Stomach (tissue), 9 donors: Measurements from ENCODE around the gene TUBE1. TPM values are rescaled to one million over a fixed set of nuclear protein-coding genes. Genes with fewer than 3 reads are reported as not detected.

Source experiments
- DNase-seq, 2 donors: peaks; one replicate each; pipeline versions ENCODE4 v3.0.0 to v3.0.0-alpha.2; 2013 to 2019
- H3K27ac ChIP-seq, 5 donors: fragments of 200-600 bp in 4 of 5; sonication (generic) in 4 of 5; one replicate each; pipeline ENCODE4 v1.5.1; 2013 to 2019; ENCODE audit warnings: mild to moderate bottlenecking in 1 of 5, moderate library complexity in 1 of 5
- H3K27me3 ChIP-seq, 3 donors: fragments of 200-600 bp; sonication (generic); one replicate each; pipeline ENCODE4 v1.5.1; 2017 to 2019; ENCODE audit warnings: mixed run types in 1 of 3
- H3K36me3 ChIP-seq, 4 donors: fragments of 200-600 bp; sonication (generic); 1 replicate in 3 of 4; 2 replicates in 1 of 4; pipeline ENCODE4 v1.5.1; 2016 to 2019
- H3K4me1 ChIP-seq, 4 donors: fragments of 200-600 bp; sonication (generic); one replicate each; pipeline ENCODE4 v1.5.1; 2016 to 2019
- H3K4me3 ChIP-seq, 4 donors: fragments of 200-600 bp; sonication (generic) in 3 of 4; one replicate each; pipeline ENCODE4 v1.5.1; 2016 to 2019; ENCODE audit warnings: mild to moderate bottlenecking in 1 of 4
- H3K9me3 ChIP-seq, 4 donors: fragments of 200-600 bp; sonication (generic); one replicate each; pipeline ENCODE4 v1.5.1; 2016 to 2019
- EP300 ChIP-seq: sonication (generic); formaldehyde crosslinking; IDR thresholded peaks from one replicate; pipeline ENCODE4 v1.6.1; 2017; ENCODE audit warnings: antibody characterized with exemption
- POLR2A ChIP-seq, 4 donors: fragments of 450-650 bp; IDR thresholded peaks; one replicate each; pipeline ENCODE4 v1.6.1; 2016; ENCODE audit warnings: antibody characterized with exemption in 4 of 4, control low read depth in 2 of 4, mild to moderate bottlenecking in 1 of 4, moderate library complexity in 1 of 4
- POLR2AphosphoS5 ChIP-seq, 3 donors: sonication (generic); formaldehyde crosslinking; IDR thresholded peaks; one replicate each; pipeline ENCODE4 v1.6.1; 2016; ENCODE audit warnings: antibody characterized with exemption in 3 of 3
- WGBS, 5 donors: extraction: QIAGEN DNeasy Blood & Tissue Kit in 3 of 5; methylation state at CpG; one replicate each; pipeline versions ENCODE4 v1.1.5 to v1.1.7; 2013 to 2018; 5-methylcytosine and 5-hydroxymethylcytosine counted together
- intact Hi-C: fragments of 100-400 bp; cut with DNase I; formaldehyde crosslinking; loops from one replicate; pipeline ENCODE4 v1.15.1; 2023; ENCODE audit warnings: low total_unique reads
- polyA plus RNA-seq, 3 donors: library from polyadenylated mRNA; stranded (reverse); fragments of 200-250 nt; gene quantifications; one replicate each; pipeline ENCODE4 v1.2.3, GENCODE V29; 2013
- total RNA-seq, 5 donors: library from RNA; depleted of rRNA; stranded (reverse); fragments of >200 nt; gene quantifications; one replicate each; pipeline versions ENCODE4 v1.1.0 to v1.2.3, GENCODE V29; 2014 to 2016
- TF ChIP-seq, protein P1 (sequence below), 7 experiments: fragments of 450-650 bp in 4 of 7; fragments of 200-600 bp in 3 of 7; sonication (generic) in 3 of 7; IDR thresholded peaks; one replicate each; pipeline ENCODE4 v1.5.1; 2016 to 2019; ENCODE audit warnings: antibody characterized with exemption in 7 of 7, control low read depth in 2 of 7, mild to moderate bottlenecking in 1 of 7
- donor health status: healthy with polysubstance abuse.
- donor health status: Bipolar disorder and iron deficiency.
- donor health status: healthy.

Gene TUBE1
- total and polyA plus RNA-seq, 8 donors, result 9.3 to 104 (median 22.1) TPM

DNA sequence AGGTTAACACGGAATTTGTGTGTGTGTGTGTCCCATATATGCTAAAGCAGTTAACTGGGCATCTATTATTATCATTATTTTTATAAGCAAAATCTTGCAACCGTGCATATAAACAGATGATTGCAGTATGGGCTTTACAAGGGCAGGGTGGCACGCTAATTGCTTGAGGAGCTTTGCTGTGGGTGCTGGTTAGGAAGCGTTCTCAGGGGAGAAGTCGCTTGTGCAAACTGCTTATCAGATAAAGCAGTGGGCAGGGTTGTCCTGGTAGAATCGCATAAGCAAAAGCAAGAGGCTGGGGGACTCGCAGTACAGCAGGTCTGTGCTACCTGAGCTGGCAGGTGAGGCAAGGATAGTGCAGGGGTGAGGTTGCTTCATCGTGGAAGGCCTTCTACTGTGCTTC is 43.1 kb downstream of the TUBE1 start:
- intact Hi-C loops, result no loop called here

DNA sequence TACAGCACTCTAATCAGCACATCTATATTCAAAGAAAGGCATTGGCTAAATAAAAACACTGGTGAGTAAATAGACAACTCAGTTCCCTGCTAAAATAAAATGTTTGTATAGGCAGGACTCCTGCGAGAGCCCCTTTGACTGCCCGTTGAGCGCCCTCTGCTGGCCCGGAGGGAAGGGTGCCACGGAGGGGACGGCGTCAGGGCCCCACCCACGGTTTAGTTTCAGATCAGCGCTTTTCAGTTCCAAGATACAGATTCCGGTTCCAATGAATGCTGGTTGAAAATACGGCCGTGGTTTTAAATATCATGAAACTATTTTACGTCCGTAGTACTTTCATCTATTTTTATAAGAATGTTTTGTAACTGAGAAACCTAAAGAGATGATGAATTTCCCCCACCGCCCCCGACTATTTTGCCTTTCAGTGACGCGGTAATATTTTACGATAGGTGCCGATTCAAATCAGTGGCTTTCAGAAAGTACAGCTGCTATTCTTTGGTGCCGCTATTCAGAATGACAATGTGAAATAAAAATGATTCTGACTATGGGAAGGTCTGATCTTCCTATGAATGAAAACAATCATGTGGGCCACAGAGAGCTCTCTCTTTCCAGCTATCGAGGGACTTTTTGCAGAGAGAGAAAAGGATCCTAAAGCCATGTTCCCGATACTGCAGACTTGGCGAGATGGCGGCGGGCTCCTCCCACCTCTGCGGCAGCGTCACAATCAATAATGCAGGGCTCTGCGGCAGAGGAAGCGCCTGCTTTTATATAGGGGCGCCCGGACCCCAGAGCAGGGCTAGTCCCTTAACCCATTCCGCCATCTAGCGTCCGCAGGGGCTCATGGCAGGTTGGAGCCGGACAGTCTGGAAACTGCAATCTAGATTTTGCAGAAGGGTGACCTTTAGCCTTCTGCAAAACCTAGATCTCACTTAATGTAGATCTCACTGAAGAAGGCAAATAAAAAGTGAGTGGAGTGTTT is 44.0 kb downstream of the TUBE1 start:
- peak overlapping the region; percentile 55 to 65 (median 60) for H3K4me3 ChIP-seq
- DNase-seq, result peak; percentile 84 to 97
- TF ChIP-seq EP300, result no peak
- TF ChIP-seq POLR2AphosphoS5 (IDR thresholded peaks at IDR 0.05), result peak in 2 of 3 donors; percentile 50 to 68
- TF ChIP-seq, protein P1, sequence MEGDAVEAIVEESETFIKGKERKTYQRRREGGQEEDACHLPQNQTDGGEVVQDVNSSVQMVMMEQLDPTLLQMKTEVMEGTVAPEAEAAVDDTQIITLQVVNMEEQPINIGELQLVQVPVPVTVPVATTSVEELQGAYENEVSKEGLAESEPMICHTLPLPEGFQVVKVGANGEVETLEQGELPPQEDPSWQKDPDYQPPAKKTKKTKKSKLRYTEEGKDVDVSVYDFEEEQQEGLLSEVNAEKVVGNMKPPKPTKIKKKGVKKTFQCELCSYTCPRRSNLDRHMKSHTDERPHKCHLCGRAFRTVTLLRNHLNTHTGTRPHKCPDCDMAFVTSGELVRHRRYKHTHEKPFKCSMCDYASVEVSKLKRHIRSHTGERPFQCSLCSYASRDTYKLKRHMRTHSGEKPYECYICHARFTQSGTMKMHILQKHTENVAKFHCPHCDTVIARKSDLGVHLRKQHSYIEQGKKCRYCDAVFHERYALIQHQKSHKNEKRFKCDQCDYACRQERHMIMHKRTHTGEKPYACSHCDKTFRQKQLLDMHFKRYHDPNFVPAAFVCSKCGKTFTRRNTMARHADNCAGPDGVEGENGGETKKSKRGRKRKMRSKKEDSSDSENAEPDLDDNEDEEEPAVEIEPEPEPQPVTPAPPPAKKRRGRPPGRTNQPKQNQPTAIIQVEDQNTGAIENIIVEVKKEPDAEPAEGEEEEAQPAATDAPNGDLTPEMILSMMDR (IDR thresholded peaks at IDR 0.05), result peak in 5 of 7 experiments; percentile 85 to 95 (median 91)
- 0% methylated on average over 36 of the region's 36 CpGs for WGBS, 5 donors
- H3K36me3 ChIP-seq, result no peaks in the 10 kb centered on the region
- H3K27me3 ChIP-seq, result no peaks in the 10 kb centered on the region
- intact Hi-C loops, result no loop called here
- peaks cover 0 to 25% (median 13%) of the 10 kb centered on the region in 4 donors for H3K4me1 ChIP-seq
- H3K9me3 ChIP-seq, result no peaks in the 10 kb centered on the region
- H3K27ac ChIP-seq, result peak overlapping the region; percentile 79 to 89 (median 84)

More for the DNA sequence above, 43.1 kb downstream of the TUBE1 start:
- peaks cover 0 to 24% (median 11%) of the 10 kb centered on the region in 4 donors for H3K4me1 ChIP-seq
- H3K9me3 ChIP-seq, result no peaks in the 10 kb centered on the region
- peak overlapping the region in 2 of 5 donors; percentile 44 to 57 for H3K27ac ChIP-seq
- DNase-seq, result no peak
- no peak for TF ChIP-seq EP300
- no peak for TF ChIP-seq POLR2A (IDR thresholded peaks at IDR 0.05)
- TF ChIP-seq POLR2AphosphoS5 (IDR thresholded peaks at IDR 0.05), result no peak
- TF ChIP-seq, protein P1 (IDR thresholded peaks at IDR 0.05), result no peak
- no peaks in the 10 kb centered on the region for H3K27me3 ChIP-seq
- 53 to 60% (median 54%) methylated on average over 8 of the region's 8 CpGs for WGBS, 5 donors
- H3K36me3 ChIP-seq, result no peaks in the 10 kb centered on the region
- H3K4me3 ChIP-seq, result no peak overlapping the region

DNA sequence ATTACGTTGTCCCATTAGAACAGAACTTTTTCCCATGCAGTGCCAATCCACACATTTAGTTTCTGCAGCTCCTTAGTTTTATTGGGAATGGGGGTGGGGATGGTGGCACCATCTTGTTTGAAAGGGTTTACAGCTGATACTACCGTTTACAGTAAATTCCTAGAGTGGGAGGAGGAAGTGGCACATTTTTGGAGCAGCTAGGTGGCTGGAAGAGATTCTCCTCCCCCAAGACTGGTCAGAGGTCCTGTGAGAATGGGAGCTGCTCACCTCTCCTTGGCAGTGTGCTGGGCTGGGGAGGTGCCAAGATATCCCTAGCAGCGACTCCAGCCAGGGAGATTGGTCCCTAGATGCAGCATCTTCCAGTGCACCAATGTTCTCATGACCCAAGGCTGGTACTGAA is 45.7 kb downstream of the TUBE1 start:
- no peak for DNase-seq
- Histone ChIP-seq H3K9me3 (no peaks in the 10 kb centered on the region), H3K36me3 (no peaks in the 10 kb centered on the region), H3K27ac (peak overlapping the region in 1 of 5 donors; percentile 89), H3K4me1 (peaks cover 0 to 34% (median 16%) of the 10 kb centered on the region in 4 donors), H3K4me3 (no peak overlapping the region), H3K27me3 (no peaks in the 10 kb centered on the region)
- 44 to 72% (median 52%) methylated on average over 3 of the region's 3 CpGs for WGBS, 5 donors
- intact Hi-C loops, result no loop called here
- no peak for TF ChIP-seq POLR2A (IDR thresholded peaks at IDR 0.05)
- TF ChIP-seq, protein P1 (IDR thresholded peaks at IDR 0.05), result no peak
- no peak for TF ChIP-seq EP300
- TF ChIP-seq POLR2AphosphoS5 (IDR thresholded peaks at IDR 0.05), result no peak

DNA sequence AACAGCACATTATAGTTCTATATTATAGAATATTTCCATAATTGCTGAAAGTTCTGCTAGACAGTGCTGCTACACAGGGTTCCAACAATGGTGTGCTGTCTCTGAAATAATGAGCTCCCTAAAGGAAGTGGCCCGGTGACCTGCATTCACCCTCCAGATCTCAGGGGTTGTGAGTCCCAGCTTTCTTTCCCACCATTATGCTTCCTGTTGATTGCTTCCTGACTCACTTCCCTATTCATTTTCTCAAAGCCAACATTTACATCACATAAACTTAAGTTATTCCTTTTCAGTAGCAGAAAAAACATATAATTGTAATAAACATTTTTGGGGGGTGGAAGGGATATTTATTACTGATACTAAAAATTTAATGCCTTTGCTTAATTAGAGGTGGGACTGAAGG is 46.3 kb downstream of the TUBE1 start:
- Histone ChIP-seq H3K4me1 (peaks cover 0 to 34% (median 16%) of the 10 kb centered on the region in 4 donors), H3K36me3 (no peaks in the 10 kb centered on the region), H3K27ac (no peak overlapping the region), H3K27me3 (no peaks in the 10 kb centered on the region), H3K4me3 (no peak overlapping the region), H3K9me3 (no peaks in the 10 kb centered on the region)
- intact Hi-C loops, result no loop called here
- WGBS, 5 donors, result 72 to 83% (median 79%) methylated on average over 1 of the region's 1 CpG
- TF ChIP-seq EP300 (no peak), POLR2A (IDR thresholded peaks at IDR 0.05) (no peak), POLR2AphosphoS5 (IDR thresholded peaks at IDR 0.05) (no peak)
- TF ChIP-seq, protein P1 (IDR thresholded peaks at IDR 0.05), result no peak
- no peak for DNase-seq
